Neural progenitor cell (in vitro differentiated cells): ENCODE measurements around the gene CSGALNACT2. TPM values are rescaled to one million over a fixed set of nuclear protein-coding genes. Genes with fewer than 3 reads are reported as not detected.

Experiments used
- DNase-seq: peaks from one replicate; pipeline ENCODE4 v3.0.0-alpha.2; 2016; ENCODE audit warnings: low spot score
- H2AFZ ChIP-seq: fragments of 200-600 bp; sonication (generic); replicated peaks from 2 replicates; pipeline ENCODE4 v1.6.1; 2016; ENCODE audit warnings: antibody characterized with exemption
- H3F3A ChIP-seq: fragments of 200-600 bp; sonication (generic); 2 replicates; pipeline ENCODE4 v1.6.1; 2016; ENCODE audit warnings: antibody characterized with exemption, low read depth
- H3K27ac ChIP-seq: fragments of 200-600 bp; sonication (generic); 2 replicates; pipeline ENCODE4 v1.5.1; 2016; ENCODE audit warnings: mild to moderate bottlenecking
- H3K27me3 ChIP-seq: fragments of 200-600 bp; sonication (generic); 2 replicates; pipeline ENCODE4 v1.6.1; 2016; ENCODE audit warnings: mild to moderate bottlenecking, moderate library complexity
- H3K36me3 ChIP-seq: fragments of 200-600 bp; sonication (generic); 2 replicates; pipeline ENCODE4 v1.5.1; 2016
- H3K4me1 ChIP-seq: fragments of 200-600 bp; sonication (generic); 2 replicates; pipeline ENCODE4 v1.6.1; 2016; ENCODE audit warnings: mixed run types
- H3K4me2 ChIP-seq: fragments of 200-600 bp; sonication (generic); 2 replicates; pipeline ENCODE4 v1.6.1; 2016
- H3K4me3 ChIP-seq: fragments of 200-600 bp; sonication (generic); 2 replicates; pipeline ENCODE4 v1.5.1; 2016
- H3K79me2 ChIP-seq: fragments of 200-600 bp; sonication (generic); 2 replicates; pipeline ENCODE4 v1.6.1; 2016; ENCODE audit warnings: low read depth
- H3K9ac ChIP-seq: fragments of 200-600 bp; sonication (generic); 2 replicates; pipeline ENCODE4 v1.6.1; 2016
- H3K9me3 ChIP-seq: fragments of 200-600 bp; sonication (generic); 2 replicates; pipeline ENCODE4 v1.5.1; 2016; ENCODE audit warnings: low read depth
- H4K20me1 ChIP-seq: fragments of 200-600 bp; sonication (generic); 2 replicates; pipeline ENCODE4 v1.6.1; 2016; ENCODE audit warnings: low read depth
- H3K27ac Mint-ChIP-seq: 3 replicates; pipeline ENCODE4 v1.8.0; 2021; ENCODE audit warnings: mixed read lengths
- H3K27me3 Mint-ChIP-seq: 2 replicates; pipeline ENCODE4 v1.8.0; 2022; ENCODE audit warnings: low read depth, mild to moderate bottlenecking, inconsistent platforms, moderate library complexity, mixed read lengths; ENCODE audit not compliant: insufficient read depth
- H3K36me3 Mint-ChIP-seq: 3 replicates; pipeline ENCODE4 v1.8.0; 2021; ENCODE audit warnings: mixed read lengths
- H3K4me1 Mint-ChIP-seq: 3 replicates; pipeline ENCODE4 v1.8.0; 2021; ENCODE audit warnings: mixed read lengths
- H3K4me3 Mint-ChIP-seq: 3 replicates; pipeline ENCODE4 v1.8.0; 2021; ENCODE audit warnings: mild to moderate bottlenecking, moderate library complexity, mixed read lengths
- H3K9me3 Mint-ChIP-seq: 3 replicates; pipeline ENCODE4 v1.8.0; 2020; ENCODE audit warnings: mixed read lengths
- CTCF ChIP-seq: fragments of 200-600 bp; sonication (generic); IDR thresholded peaks from 2 replicates; pipeline ENCODE4 v1.5.1; 2017; ENCODE audit warnings: antibody characterized with exemption, mild to moderate bottlenecking
- EZH2 ChIP-seq: fragments of 200-600 bp; sonication (generic); IDR thresholded peaks from 2 replicates; pipeline ENCODE4 v1.6.1; 2017; ENCODE audit warnings: antibody characterized with exemption, mild to moderate bottlenecking, moderate library complexity
- EZH2phosphoT487 ChIP-seq: fragments of 200-600 bp; sonication (generic); IDR thresholded peaks from 2 replicates; pipeline ENCODE4 v1.6.1; 2017; ENCODE audit warnings: antibody characterized with exemption
- total RNA-seq: library from RNA; depleted of rRNA; stranded (reverse); fragments of >200 nt; gene quantifications from 2 replicates; pipeline ENCODE4 v1.2.3, GENCODE V29; 2015; ENCODE audit warnings: low replicate concordance

The CSGALNACT2 gene
- total RNA-seq, 1 donor from 2014 or later = 9.3 TPM

- no peaks in the 10 kb centered on the region for H3K27me3 ChIP-seq
- H2AFZ ChIP-seq = no peak overlapping the region
- H3K27me3 Mint-ChIP-seq = peaks cover 10% of the 10 kb centered on the region
- H3K9me3 ChIP-seq = no peaks in the 10 kb centered on the region
- H3K27ac ChIP-seq = no peak overlapping the region
- TF ChIP-seq CTCF = no peak
- no peak for TF ChIP-seq EZH2phosphoT487
- TF ChIP-seq EZH2 = no peak
- DNase-seq = no peak
- peaks cover 22% of the 10 kb centered on the region for H3K4me1 Mint-ChIP-seq
- H3K4me3 Mint-ChIP-seq = no peak overlapping the region
- H3K27ac Mint-ChIP-seq = no peak overlapping the region
- H3F3A ChIP-seq = no peaks in the 10 kb centered on the region
- H3K4me3 ChIP-seq = no peak overlapping the region
- H3K9me3 Mint-ChIP-seq = no peaks in the 10 kb centered on the region
- no peaks in the 10 kb centered on the region for H4K20me1 ChIP-seq
- no peaks in the 10 kb centered on the region for H3K36me3 Mint-ChIP-seq
- H3K4me1 ChIP-seq = no peaks in the 10 kb centered on the region
- no peaks in the 10 kb centered on the region for H3K36me3 ChIP-seq
- H3K4me2 ChIP-seq = no peak overlapping the region
- H3K79me2 ChIP-seq = no peaks in the 10 kb centered on the region
- no peak overlapping the region for H3K9ac ChIP-seq
Measured at GRCh38 chr10:43214071-43214955, 76.1 kb downstream of the CSGALNACT2 start.

DNA sequence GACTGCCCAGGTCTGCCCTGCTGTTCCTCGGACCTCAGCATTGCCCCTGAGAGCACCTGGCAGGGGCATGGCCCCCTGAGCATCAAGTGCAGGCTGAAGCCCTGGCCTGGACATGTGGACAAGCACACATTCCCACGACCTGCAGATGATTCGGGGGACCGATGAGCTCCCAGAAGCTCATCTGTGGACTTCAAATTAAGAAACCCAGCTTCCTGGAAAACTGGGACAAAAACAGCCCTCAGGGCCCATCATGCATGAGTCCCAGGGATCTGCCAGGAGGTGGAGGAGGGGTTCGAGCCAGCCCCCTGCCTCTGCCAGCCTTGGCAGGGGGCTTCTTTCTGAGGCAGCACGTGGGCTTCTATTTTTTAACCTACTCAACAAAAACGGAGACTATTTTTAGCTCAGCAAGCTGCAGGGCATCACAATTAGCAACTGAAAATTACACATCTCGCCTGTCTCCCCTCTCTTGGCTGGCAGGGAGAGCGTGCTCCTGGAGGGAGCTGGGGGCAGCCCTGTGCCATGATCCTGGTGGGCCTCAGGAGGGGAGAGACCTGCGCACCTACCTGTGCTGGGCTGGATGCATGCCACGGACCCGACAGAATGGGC, 76.8 kb downstream of the CSGALNACT2 start:
- no peaks in the 10 kb centered on the region for H3K27me3 ChIP-seq
- no peak overlapping the region for H3K9ac ChIP-seq
- no peak overlapping the region for H3K4me2 ChIP-seq
- no peaks in the 10 kb centered on the region for H3K4me1 ChIP-seq
- no peaks in the 10 kb centered on the region for H3K36me3 ChIP-seq
- H3K27ac ChIP-seq = no peak overlapping the region
- Mint-ChIP-seq H3K27ac (no peak overlapping the region), H3K4me1 (peaks cover 22% of the 10 kb centered on the region), H3K27me3 (peaks cover 10% of the 10 kb centered on the region), H3K9me3 (no peaks in the 10 kb centered on the region), H3K36me3 (no peaks in the 10 kb centered on the region), H3K4me3 (no peak overlapping the region)
- no peak for TF ChIP-seq EZH2
- TF ChIP-seq CTCF = no peak
- TF ChIP-seq EZH2phosphoT487 = no peak
- H2AFZ ChIP-seq = no peak overlapping the region
- no peaks in the 10 kb centered on the region for H3K9me3 ChIP-seq
- DNase-seq = no peak
- H3K4me3 ChIP-seq = no peak overlapping the region
- no peaks in the 10 kb centered on the region for H3K79me2 ChIP-seq
- H4K20me1 ChIP-seq = no peaks in the 10 kb centered on the region
- H3F3A ChIP-seq = no peaks in the 10 kb centered on the region

DNA sequence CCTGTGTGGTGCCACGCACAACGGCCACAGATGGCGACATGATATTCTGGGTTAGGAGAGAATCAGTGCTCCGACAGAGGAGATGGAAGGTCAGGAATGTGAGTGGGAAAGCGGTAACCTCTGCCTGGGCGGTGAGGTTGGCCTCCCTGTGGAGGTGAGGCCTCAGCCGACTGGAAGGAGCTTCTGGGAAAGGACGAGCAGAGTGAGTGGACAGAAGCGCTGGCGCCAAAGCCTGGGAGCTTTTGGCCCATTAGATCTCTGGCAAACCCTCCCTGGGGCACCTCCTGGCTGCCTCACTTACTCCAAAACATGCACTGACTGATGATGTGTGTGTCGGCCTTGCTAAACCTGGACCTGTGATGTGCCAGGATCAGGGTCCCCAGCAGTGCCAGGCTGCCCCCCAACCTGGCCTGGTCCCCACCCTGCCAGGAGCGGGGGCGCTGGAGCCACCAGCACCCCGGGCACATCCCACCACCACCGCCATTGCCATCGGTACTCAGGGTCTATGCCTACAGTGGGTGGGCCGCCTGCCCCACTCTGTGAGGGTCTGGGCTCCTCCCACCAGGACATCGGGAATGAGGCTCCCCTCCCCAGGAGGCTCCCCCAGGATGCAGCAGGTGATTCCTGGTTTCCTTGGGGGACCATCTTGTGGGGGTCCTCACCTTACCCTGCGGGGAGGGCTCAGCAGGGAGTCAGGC, 77.7 kb downstream of the CSGALNACT2 start:
- no peak overlapping the region for H3K4me3 Mint-ChIP-seq
- Histone ChIP-seq H3K4me1 (no peaks in the 10 kb centered on the region), H3K4me3 (no peak overlapping the region), H3K27me3 (no peaks in the 10 kb centered on the region), H3K36me3 (no peaks in the 10 kb centered on the region), H3F3A (no peaks in the 10 kb centered on the region), H3K79me2 (no peaks in the 10 kb centered on the region), H2AFZ (no peak overlapping the region), H4K20me1 (no peaks in the 10 kb centered on the region), H3K4me2 (no peak overlapping the region), H3K9me3 (no peaks in the 10 kb centered on the region), H3K9ac (no peak overlapping the region), H3K27ac (no peak overlapping the region)
- H3K27me3 Mint-ChIP-seq = peaks cover 10% of the 10 kb centered on the region
- no peak for DNase-seq
- TF ChIP-seq EZH2phosphoT487 = no peak
- TF ChIP-seq CTCF = no peak
- no peak for TF ChIP-seq EZH2
- H3K27ac Mint-ChIP-seq = no peak overlapping the region
- H3K36me3 Mint-ChIP-seq = no peaks in the 10 kb centered on the region
- no peaks in the 10 kb centered on the region for H3K9me3 Mint-ChIP-seq
- peaks cover 22% of the 10 kb centered on the region for H3K4me1 Mint-ChIP-seq
